DMS 273 (cell line): ENCODE data around the gene LCE3B.
A peak's percentile ranks its signal among the peaks of the same experiment; 100 is the strongest.
"Not testable (repeated sequence)": the region's sequence is repeated elsewhere in the genome, so short reads cannot be mapped to it uniquely, and the experiment has no call there.

Source experiments
- DNase-seq: peaks from one replicate; lab custom pipeline; 2025; ENCODE audit not compliant: unreplicated experiment; lab: John Stamatoyannopoulos, UW

LCE3B gene, protein sequence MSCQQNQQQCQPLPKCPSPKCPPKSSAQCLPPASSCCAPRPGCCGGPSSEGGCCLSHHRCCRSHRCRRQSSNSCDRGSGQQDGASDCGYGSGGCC

DNA sequence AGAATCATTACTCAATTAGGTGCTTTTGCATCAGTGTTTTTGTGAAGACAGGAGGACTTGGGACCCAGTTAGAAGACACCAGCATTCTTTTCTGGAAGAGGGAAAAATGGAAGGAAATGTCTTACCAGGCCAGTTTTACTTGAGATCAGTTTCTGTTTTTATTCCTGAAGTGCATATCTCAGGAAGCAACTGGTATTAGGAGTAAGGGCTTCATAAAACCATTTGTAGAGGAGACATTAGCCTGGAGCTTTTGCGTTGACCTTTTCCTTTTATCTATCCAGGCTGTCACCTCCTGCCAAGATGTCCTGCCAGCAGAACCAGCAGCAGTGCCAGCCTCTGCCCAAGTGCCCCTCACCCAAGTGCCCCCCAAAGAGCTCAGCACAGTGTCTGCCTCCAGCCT, at the start of gene LCE3B:
LCE3B (plus strand) TSS at position 301 of the 400 bp plus-strand sequence; CDS start at position 301, 0 bp downstream.
- DNase-seq: no peak

- no peak for DNase-seq
Observed at GRCh38 chr1:152565115-152565514, 48.5 kb upstream of the LCE3B start.

GRCh38 chr1:152565535-152566215, 47.9 kb upstream of the LCE3B start:
- no peak for DNase-seq

- no peak for DNase-seq
Observed at GRCh38 chr1:152566681-152567080, 46.9 kb upstream of the LCE3B start, which contains the start of gene LCE3E. TSS of gene LCE3E (minus strand) at chr1:152566780. CDS start at chr1:152566208, 572 bp downstream.

GRCh38 chr1:152577168-152577567, 36.4 kb upstream of the LCE3B start:
- DNase-seq: no peak

DNA sequence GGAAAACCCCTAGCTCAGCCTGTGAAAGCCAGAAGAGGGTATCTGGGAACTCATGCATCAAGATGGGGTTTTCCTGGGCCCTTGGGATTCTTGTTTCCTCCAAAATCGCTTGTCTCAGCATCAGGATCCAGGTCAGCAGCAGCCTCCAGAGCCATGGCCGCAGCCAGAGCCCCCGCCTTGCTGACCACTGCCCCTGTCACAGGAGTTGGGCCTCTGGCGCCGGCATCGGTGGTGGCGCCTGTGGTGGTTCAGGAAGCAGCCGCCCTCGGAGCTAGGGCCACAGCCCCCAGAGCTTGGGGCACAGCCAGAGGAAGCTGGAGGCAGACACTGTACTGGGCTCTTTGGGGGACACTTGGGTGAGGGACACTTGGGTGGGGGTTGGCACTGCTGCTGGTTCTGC, 34.1 kb upstream of the LCE3B start:
- not testable (repeated sequence) for DNase-seq

GRCh38 chr1:152580433-152580832, 33.2 kb upstream of the LCE3B start, which contains the start of gene LCE3D:
TSS of gene LCE3D (minus strand) at chr1:152580516. CDS start at chr1:152579936, 580 bp downstream.
- DNase-seq: no peak

GRCh38 chr1:152582647-152583046, 31.0 kb upstream of the LCE3B start:
- DNase-seq: no peak

DNA sequence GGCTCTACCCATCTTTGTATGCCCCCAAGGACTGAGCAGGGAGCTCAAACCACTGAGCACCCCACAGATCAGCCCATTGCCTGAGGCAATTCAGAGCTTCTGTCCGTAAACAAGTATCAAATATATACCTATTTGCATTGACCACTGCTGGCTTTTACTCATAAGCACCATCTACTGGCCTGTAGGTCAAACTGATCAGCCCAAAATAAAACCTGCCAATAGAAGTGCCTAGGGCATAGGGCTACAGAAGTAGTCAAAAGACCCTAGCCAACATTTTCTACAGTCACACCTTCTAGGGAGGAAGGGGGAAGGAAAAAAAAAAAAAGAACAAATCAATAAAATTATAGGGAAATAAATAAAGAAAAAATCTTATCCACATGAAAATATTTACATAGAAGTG, 28.0 kb upstream of the LCE3B start:
- no peak for DNase-seq

GRCh38 chr1:152596986-152597385, 16.6 kb upstream of the LCE3B start:
- DNase-seq: no peak

DNA sequence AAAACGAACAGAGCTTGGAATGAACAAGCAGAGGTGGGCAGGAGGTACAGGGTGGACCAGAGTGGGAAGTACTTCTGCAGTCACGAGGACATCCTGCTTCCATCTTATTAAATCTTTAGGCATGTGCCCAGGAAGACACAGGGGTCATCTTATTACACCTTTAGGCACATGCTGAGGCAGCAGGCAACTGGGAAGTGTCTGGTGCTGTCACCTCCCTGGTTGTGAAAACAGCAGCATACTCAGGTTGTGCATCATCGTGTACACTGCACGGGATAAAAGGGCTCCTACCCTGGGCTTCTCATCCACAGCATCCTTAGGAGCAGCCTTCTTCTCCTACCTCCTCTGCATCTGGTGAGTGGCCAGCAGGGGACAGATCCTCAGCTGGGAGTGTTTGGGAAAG, 13.7 kb upstream of the LCE3B start, which contains the start of gene LCE3C:
LCE3C (plus strand) TSS at position 301 of the 400 bp plus-strand sequence. CDS start 498 bp downstream, outside the sequence.
- DNase-seq: no peak

DNA sequence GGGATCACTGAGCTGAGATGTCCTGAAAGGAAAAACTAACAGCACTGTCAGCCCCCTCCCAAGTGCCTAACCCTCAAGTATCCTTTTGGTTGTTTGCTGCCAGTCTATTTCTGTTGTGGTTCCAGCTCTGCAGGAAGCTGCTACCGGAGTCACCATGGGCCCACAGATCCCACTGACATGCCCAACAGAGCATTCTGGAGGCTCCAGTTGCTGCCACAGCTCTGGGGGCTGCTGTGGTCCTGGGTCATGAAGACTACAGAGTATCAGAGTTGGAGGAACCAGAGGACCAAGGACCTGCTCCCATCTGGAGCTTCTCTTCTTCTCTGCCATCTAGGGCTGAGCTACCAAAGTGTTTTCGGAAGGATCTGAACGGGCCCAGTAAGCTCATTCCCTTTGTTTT, 8.4 kb downstream of the LCE3B start:
- DNase-seq: no peak

DNA sequence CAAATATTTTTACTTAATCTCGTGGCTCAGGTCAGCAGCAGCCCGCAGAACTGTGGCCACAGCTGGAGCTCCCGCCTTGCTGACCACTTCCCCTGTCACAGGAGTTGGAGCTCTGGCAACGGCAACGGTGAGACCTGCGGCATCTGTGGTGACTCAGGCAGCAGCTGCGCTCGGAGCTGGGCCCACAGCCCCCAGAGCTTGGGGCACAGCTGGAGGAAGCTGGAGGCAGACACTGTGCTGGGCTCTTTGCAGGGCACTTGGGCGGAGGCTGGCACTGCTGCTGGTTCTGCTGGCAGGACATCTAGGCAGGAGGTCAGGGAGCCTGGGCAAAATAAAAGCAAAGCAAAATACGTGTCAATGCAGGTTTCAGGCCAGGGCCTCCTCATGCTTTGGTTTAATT, 9.2 kb downstream of the LCE3B start, which contains the start of gene LCE3A:
LCE3A (minus strand) TSS at position 301 of the 400 bp plus-strand sequence; CDS start at position 301, 0 bp downstream.
- DNase-seq: no peak

GRCh38 chr1:152623203-152623844, 9.7 kb downstream of the LCE3B start:
- peak; percentile 43 for DNase-seq

GRCh38 chr1:152626744-152627143, 13.1 kb downstream of the LCE3B start:
- no peak for DNase-seq

DNA sequence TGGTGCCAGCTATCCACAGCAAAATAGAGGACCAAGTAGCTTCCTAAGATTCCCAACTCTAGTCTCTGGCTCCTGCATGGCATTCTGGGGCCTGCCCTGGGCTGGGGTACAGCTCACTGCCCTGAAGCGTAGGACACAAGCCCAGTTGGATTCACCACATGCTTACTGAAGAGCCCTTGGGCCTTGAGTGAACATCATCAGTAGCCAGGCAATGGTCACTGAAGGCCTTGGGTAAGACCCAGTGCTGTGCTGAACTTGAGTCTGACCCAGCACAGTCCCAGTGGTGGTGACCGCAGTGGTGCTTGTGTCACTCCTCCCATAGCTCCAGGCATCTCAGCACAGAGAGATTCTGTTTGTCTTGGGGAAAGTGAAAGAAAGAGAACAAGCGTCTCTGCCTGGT, 17.0 kb downstream of the LCE3B start:
- no peak for DNase-seq

GRCh38 chr1:152640351-152640750, 26.7 kb downstream of the LCE3B start:
- DNase-seq: no peak

- no peak for DNase-seq
Observed at GRCh38 chr1:152643945-152644344, 30.3 kb downstream of the LCE3B start.

DNA sequence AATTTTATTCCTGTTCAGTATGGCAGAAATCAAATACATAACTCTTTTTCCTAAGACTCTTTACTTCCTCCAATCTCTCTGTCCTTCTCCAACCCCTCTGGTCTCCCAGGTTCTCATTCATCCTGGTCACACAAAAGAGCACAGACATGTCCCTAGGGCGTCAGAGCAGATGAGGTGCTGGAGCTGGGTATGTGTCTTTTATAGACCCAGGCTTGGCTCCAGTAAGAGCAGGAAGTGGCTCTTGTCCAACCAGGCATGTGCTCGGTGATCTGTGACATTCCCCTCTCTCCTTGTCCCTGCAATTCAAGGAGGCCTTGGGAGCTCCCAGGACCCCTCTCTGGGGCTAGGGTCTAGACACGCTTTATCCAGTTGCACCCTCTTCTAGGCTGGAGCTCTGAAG, 31.5 kb downstream of the LCE3B start:
- no peak for DNase-seq

GRCh38 chr1:152646656-152647055, 33.0 kb downstream of the LCE3B start:
- DNase-seq: no peak

GRCh38 chr1:152654110-152654509, 40.5 kb downstream of the LCE3B start:
- DNase-seq: peak; percentile 75

DNA sequence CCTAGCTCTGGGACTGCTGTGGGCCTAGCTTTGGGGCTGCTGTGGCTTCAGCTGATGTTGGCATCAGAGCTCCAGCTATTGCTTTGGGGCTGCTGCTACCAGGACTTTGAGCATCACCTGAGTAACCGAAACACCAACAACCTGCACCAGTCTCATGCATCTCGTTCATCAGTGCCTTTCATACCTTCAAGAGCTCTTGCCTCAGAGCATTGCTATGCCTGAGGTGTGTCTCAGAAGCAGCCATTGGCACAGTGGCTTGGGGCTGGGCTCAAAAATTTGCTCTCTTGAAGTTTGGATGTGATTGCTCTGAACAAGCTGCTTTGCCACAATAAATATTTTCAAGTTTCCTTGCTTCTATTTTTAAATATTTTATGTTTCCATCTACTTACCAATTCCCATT, 42.8 kb downstream of the LCE3B start:
- no peak for DNase-seq
